GM12878 (cell line): ENCODE measurements around the gene HTT-AS. TPM values are rescaled to one million over a fixed set of nuclear protein-coding genes. Genes with fewer than 3 reads are reported as not detected.

Experiments
- ATAC-seq: fragments of 200-7000 bp; cut with Tn5 transposase; 3 replicates; pipeline ENCODE4 v1.9.1; 2020; ENCODE audit warnings: mild to moderate bottlenecking, moderate library complexity
- BruUV-seq: library from RNA; stranded (reverse); fragments of 400-500 nt; replicated peaks from 2 replicates; lab custom pipeline; 2021; lab: Mats Ljungman, UMichigan
- CTCF ChIA-PET: fragments of 300-600 bp; sonication (Branson Sonifier 250); formaldehyde crosslinking; extraction: SDS; loops from one replicate; lab custom pipeline; 2021; ENCODE audit warnings: inconsistent platforms; lab: Yijun Ruan, JAX
- POLR2A ChIA-PET: fragments of 350-600 bp; formaldehyde crosslinking; extraction: SDS; loops from one replicate; lab custom pipeline; 2021; ENCODE audit warnings: inconsistent platforms; lab: Charles Lee
- RAD21 ChIA-PET: fragments of 300-600 bp; sonication (Branson Sonifier 250); formaldehyde crosslinking; loops from one replicate; lab custom pipeline; 2023; ENCODE audit warnings: antibody characterized with exemption; ENCODE audit not compliant: unreplicated experiment; lab: Charles Lee
- SMC1A ChIA-PET: fragments of 300-600 bp; sonication (Branson Sonifier 250); formaldehyde crosslinking; loops from one replicate; lab custom pipeline; 2023; ENCODE audit not compliant: unreplicated experiment, uncharacterized antibody; lab: Charles Lee
- DNase-seq: peaks from one replicate; pipeline ENCODE4 v3.0.0-alpha.2; 2011; ENCODE audit warnings: low read depth, low spot score
- FAIRE-seq: peaks from 3 replicates; lab custom pipeline; 2011; peaks lifted over from hg19 to GRCh38; lab: Jason Lieb, UNC
- H2AFZ ChIP-seq: 2 replicates; pipeline ENCODE4 v1.6.0; 2011; ENCODE audit warnings: low read depth, low read length, control low read depth; ENCODE audit not compliant: control insufficient read depth
- H3K27ac ChIP-seq: 2 replicates; pipeline ENCODE4 v1.5.1; 2011; ENCODE audit warnings: control low read depth; ENCODE audit not compliant: control insufficient read depth, insufficient read depth
- H3K27me3 ChIP-seq, 2 experiments: replicated peaks in 1 of 2; 2 replicates each; pipeline versions ENCODE4 v1.6.0 to v1.6.1; 2011; ENCODE audit warnings: low read length in 1 of 2; ENCODE audit not compliant: control insufficient read depth in 2 of 2, insufficient read depth in 2 of 2
- H3K36me3 ChIP-seq, 2 experiments: 2 replicates each; pipeline ENCODE4 v1.5.1; 2011; ENCODE audit warnings: low read length in 1 of 2; ENCODE audit not compliant: control insufficient read depth in 2 of 2, insufficient read depth in 2 of 2
- H3K4me1 ChIP-seq: 2 replicates; pipeline ENCODE4 v1.6.1; 2011; ENCODE audit warnings: mild to moderate bottlenecking, low read length, moderate library complexity, mixed read lengths; ENCODE audit not compliant: control insufficient read depth, insufficient read depth
- H3K4me2 ChIP-seq: 2 replicates; pipeline ENCODE4 v1.6.0; 2011; ENCODE audit warnings: control low read depth; ENCODE audit not compliant: control insufficient read depth, insufficient read depth
- H3K4me3 ChIP-seq: fragments of 200-600 bp; sonication (generic); 2 replicates; pipeline ENCODE4 v1.5.1; 2016
- H3K79me2 ChIP-seq: 2 replicates; pipeline ENCODE4 v1.6.0; 2011; ENCODE audit warnings: low read length; ENCODE audit not compliant: control insufficient read depth, insufficient read depth
- H3K9ac ChIP-seq: 2 replicates; pipeline ENCODE4 v1.8.0; 2011; ENCODE audit warnings: low read length, control low read depth, mixed read lengths; ENCODE audit not compliant: control insufficient read depth, insufficient read depth
- H3K9me3 ChIP-seq: replicated peaks from 3 replicates; pipeline ENCODE4 v1.5.1; 2011; ENCODE audit warnings: mild to moderate bottlenecking, low read length; ENCODE audit not compliant: control insufficient read depth, insufficient read depth
- H4K20me1 ChIP-seq: 2 replicates; pipeline ENCODE4 v1.6.0; 2011; ENCODE audit not compliant: control insufficient read depth, insufficient read depth
- BRCA1 ChIP-seq: IDR thresholded peaks from 2 replicates; pipeline ENCODE4 v1.6.1; 2011; ENCODE audit warnings: low read depth, low read length, improper control_type of control experiment
- MEF2B ChIP-seq: fragments of 450-650 bp; IDR thresholded peaks from 2 replicates; pipeline ENCODE4 v1.6.1; 2018; ENCODE audit warnings: mild to moderate bottlenecking, moderate library complexity; ENCODE audit not compliant: partially characterized antibody, poor library complexity, severe bottlenecking
- POLR2AphosphoS2 ChIP-seq: IDR thresholded peaks from 2 replicates; pipeline ENCODE4 v1.6.1; 2011; ENCODE audit warnings: low read depth, mild to moderate bottlenecking, low read length, improper control_type of control experiment, moderate library complexity
- SMARCA5 ChIP-seq: fragments of 450-650 bp; IDR thresholded peaks from 2 replicates; pipeline ENCODE4 v1.6.1; 2017; ENCODE audit warnings: mild to moderate bottlenecking
- SPI1 ChIP-seq: IDR thresholded peaks from 2 replicates; pipeline ENCODE4 v1.6.1; 2011; ENCODE audit warnings: low read depth, mild to moderate bottlenecking, low read length, moderate library complexity, borderline replicate concordance; ENCODE audit not compliant: insufficient read depth
- TARDBP ChIP-seq: IDR thresholded peaks from 2 replicates; pipeline ENCODE4 v1.6.1; 2016; ENCODE audit warnings: borderline replicate concordance
- ZNF384 ChIP-seq: IDR thresholded peaks from 2 replicates; pipeline ENCODE4 v1.6.1; 2012; ENCODE audit warnings: low read depth, mild to moderate bottlenecking, low read length, improper control_type of control experiment, borderline replicate concordance
- WGBS: methylation state at CpG from one replicate; pipeline ENCODE4 v1.1.6; 2016; ENCODE audit warnings: low lambda C conversion rate; ENCODE audit not compliant: insufficient replicate concordance, insufficient coverage; ENCODE audit errors: missing lambda C conversion rate; 5-methylcytosine and 5-hydroxymethylcytosine counted together
- in situ Hi-C: fragments of 300-500 bp; cut with MboI; formaldehyde crosslinking; loops from 9 replicates; pipeline ENCODE4 v1.14.3; 2018; ENCODE audit warnings: mixed read lengths
- intact Hi-C: fragments of 100-400 bp; cut with micrococcal nuclease; formaldehyde crosslinking; loops from one replicate; pipeline ENCODE4 v1.14.2; 2022; ENCODE audit not compliant: unreplicated experiment
- polyA plus RNA-seq, 11 experiments: library from polyadenylated mRNA; depleted of rRNA in 4 of 11; unstranded in 6 of 11; stranded (reverse) in 5 of 11; fragments of >200 nt; fragmentation: Nextera tagmentation in 4 of 11; fragmentation: Illumina TruSeq in 1 of 11; extraction: Ambion mirVana in 4 of 11; extraction: Trizol in 1 of 11; gene quantifications; 1 replicate in 1 of 11; 2 replicates in 10 of 11; pipeline versions ENCODE4 v1.2.1 to v1.2.3, GENCODE V29; 2011 to 2016; ENCODE audit warnings: inconsistent platforms in 2 of 11, missing spikeins in 2 of 11, low read depth in 1 of 11
- total RNA-seq, 4 experiments: library from RNA; depleted of rRNA in 3 of 4; stranded (reverse); fragments of >200 nt in 3 of 4; fragmentation: Illumina TruSeq in 1 of 4; extraction: Trizol in 1 of 4; gene quantifications; 2 replicates each; pipeline versions ENCODE4 v1.2.1 to v1.2.3, GENCODE V29; 2013 to 2021

HTT-AS gene
- total and polyA plus RNA-seq, 10 of the 15 experiments (the other 5 are each of a cell fraction or from before 2014, with no cell fraction given): not detected

GRCh38 chr4:3112609-3113469 is 38.5 kb upstream of the HTT-AS start:
- Histone ChIP-seq H3K27ac (no peak overlapping the region), H3K79me2 (no peaks in the 10 kb centered on the region; the same call in 1 of the 2 replicates), H3K36me3 (peaks cover 32 to 60% of the 10 kb centered on the region in 2 experiments), H3K4me3 (no peak overlapping the region), H2AFZ (no peak overlapping the region), H3K9ac (no peak overlapping the region), H3K9me3 (no peaks in the 10 kb centered on the region), H3K4me2 (no peak overlapping the region), H3K4me1 (no peaks in the 10 kb centered on the region), H4K20me1 (no peaks in the 10 kb centered on the region; the same call in 1 of the 2 replicates), H3K27me3 (no peaks in the 10 kb centered on the region)
- 100% methylated on average over 5 of the region's 5 CpGs for WGBS
- intact Hi-C loops (no loop called here), in situ Hi-C loops (no loop called here)
- ChIA-PET POLR2A (interaction anchor here (0.5 kb wide), 1 partner anchor 29 kb away, joined by 7 read pairs; no protein-coding TSS in a partner anchor), SMC1A (interaction anchor here (0.7 to 2.3 kb wide), 8 partner anchors 8 to 90 kb away, joined by 3 to 8 read pairs (median 3); no protein-coding TSS in a partner anchor), CTCF (no interaction called here), RAD21 (interaction anchor here (1.0 kb wide), 1 partner anchor 22 kb away, joined by 4 read pairs; no protein-coding TSS in a partner anchor)
- TF ChIP-seq BRCA1 (no peak), POLR2AphosphoS2 (no peak), ZNF384 (no peak), SMARCA5 (no peak), MEF2B (no peak), SPI1 (no peak), TARDBP (no peak)
- ATAC-seq (no peak), DNase-seq (no peak), FAIRE-seq (no peak)
- no TSS peak for BruUV-seq
